Liver (tissue), 9 donors: ENCODE data around the gene API5. TPM values are rescaled to one million over a fixed set of nuclear protein-coding genes. Genes with fewer than 3 reads are reported as not detected.

Experiments used
- DNase-seq: peaks from one replicate; pipeline ENCODE4 v3.0.0-alpha.2; 2017; ENCODE audit warnings: low spot score
- H3K27ac ChIP-seq, 2 donors: one replicate each; pipeline ENCODE4 v1.7.0; 2013; ENCODE audit warnings: inconsistent platforms in 2 of 2, low read length in 2 of 2, control low read depth in 1 of 2, low read depth in 1 of 2, mild to moderate bottlenecking in 1 of 2
- H3K27me3 ChIP-seq, 4 donors: one replicate each; pipeline versions ENCODE4 v1.6.1 to v1.7.0; 2013; ENCODE audit warnings: low read length in 3 of 4, inconsistent platforms in 1 of 4, mild to moderate bottlenecking in 1 of 4, moderate library complexity in 1 of 4; ENCODE audit not compliant: control insufficient read depth in 4 of 4, insufficient read depth in 4 of 4
- H3K36me3 ChIP-seq, 4 donors: one replicate each; pipeline versions ENCODE4 v1.6.1 to v1.7.0; 2013; ENCODE audit warnings: low read length in 3 of 4, mild to moderate bottlenecking in 3 of 4, low read depth in 1 of 4, moderate library complexity in 1 of 4; ENCODE audit not compliant: control insufficient read depth in 4 of 4, insufficient read depth in 3 of 4
- H3K4me1 ChIP-seq, 4 donors: one replicate each; pipeline versions ENCODE4 v1.6.1 to v1.7.0; 2013; ENCODE audit warnings: low read length in 3 of 4, mild to moderate bottlenecking in 3 of 4, moderate library complexity in 1 of 4; ENCODE audit not compliant: control insufficient read depth in 4 of 4, insufficient read depth in 4 of 4
- H3K4me3 ChIP-seq, 3 donors: one replicate each; pipeline versions ENCODE4 v1.6.1 to v1.7.0; 2013; ENCODE audit warnings: low read length in 3 of 3, control low read depth in 1 of 3, low read depth in 1 of 3, mild to moderate bottlenecking in 1 of 3
- H3K9ac ChIP-seq, 2 donors: one replicate each; pipeline ENCODE4 v1.7.0; 2013; ENCODE audit warnings: low read length in 2 of 2, mild to moderate bottlenecking in 2 of 2, moderate library complexity in 2 of 2, control low read depth in 1 of 2, low read depth in 1 of 2
- H3K9me3 ChIP-seq, 4 donors: one replicate each; pipeline versions ENCODE4 v1.6.1 to v1.7.0; 2013; ENCODE audit warnings: low read length in 3 of 4; ENCODE audit not compliant: control insufficient read depth in 4 of 4
- EGR1 ChIP-seq, 2 donors: IDR thresholded peaks; 2 replicates each; pipeline ENCODE4 v1.6.1; 2016 to 2018; ENCODE audit warnings: antibody characterized with exemption in 2 of 2, low read depth in 2 of 2
- FOXA1 ChIP-seq: IDR thresholded peaks from 2 replicates; pipeline ENCODE4 v1.6.1; 2016; ENCODE audit warnings: antibody characterized with exemption
- FOXA2 ChIP-seq: IDR thresholded peaks from 2 replicates; pipeline ENCODE4 v1.6.1; 2016; ENCODE audit warnings: antibody characterized with exemption
- GABPA ChIP-seq, 2 donors: IDR thresholded peaks in 1 of 2; conservative IDR thresholded peaks in 1 of 2; 2 replicates each; pipeline ENCODE4 v1.6.1; 2016; ENCODE audit warnings: antibody characterized with exemption in 2 of 2, mild to moderate bottlenecking in 1 of 2, moderate library complexity in 1 of 2
- HNF4A ChIP-seq, 2 donors: conservative IDR thresholded peaks; 2 replicates each; pipeline ENCODE4 v1.6.1; 2016; ENCODE audit warnings: antibody characterized with exemption in 2 of 2, mild to moderate bottlenecking in 2 of 2
- HNF4G ChIP-seq: IDR thresholded peaks from 2 replicates; pipeline ENCODE4 v1.6.1; 2016; ENCODE audit warnings: antibody characterized with exemption
- JUND ChIP-seq, 2 donors: IDR thresholded peaks; 2 replicates each; pipeline ENCODE4 v1.6.1; 2016; ENCODE audit warnings: antibody characterized with exemption in 2 of 2
- NR2F2 ChIP-seq: IDR thresholded peaks from 2 replicates; pipeline ENCODE4 v1.6.1; 2016; ENCODE audit warnings: antibody characterized with exemption
- RAD21 ChIP-seq, 2 donors: IDR thresholded peaks; 2 replicates each; pipeline ENCODE4 v1.6.1; 2016; ENCODE audit warnings: antibody characterized with exemption in 2 of 2, mild to moderate bottlenecking in 2 of 2
- RXRA ChIP-seq, 2 donors: IDR thresholded peaks; 2 replicates each; pipeline ENCODE4 v1.6.1; 2017 to 2018; ENCODE audit warnings: antibody characterized with exemption in 2 of 2, mild to moderate bottlenecking in 1 of 2
- SP1 ChIP-seq: IDR thresholded peaks from 2 replicates; pipeline ENCODE4 v1.6.1; 2018; ENCODE audit warnings: antibody characterized with exemption, mild to moderate bottlenecking
- TAF1 ChIP-seq: conservative IDR thresholded peaks from 2 replicates; pipeline ENCODE4 v1.6.1; 2016; ENCODE audit warnings: antibody characterized with exemption, mild to moderate bottlenecking
- YY1 ChIP-seq: IDR thresholded peaks from 2 replicates; pipeline ENCODE4 v1.6.1; 2016; ENCODE audit warnings: antibody characterized with exemption, mild to moderate bottlenecking
- WGBS: extraction: QIAGEN DNeasy Blood & Tissue Kit; methylation state at CpG from one replicate; pipeline ENCODE4 v1.1.7; 2013; 5-methylcytosine and 5-hydroxymethylcytosine counted together
- polyA plus RNA-seq, 2 donors: library from polyadenylated mRNA; stranded (reverse) in 1 of 2; unstranded in 1 of 2; fragments of 200-250 nt in 1 of 2; fragments of >200 nt in 1 of 2; fragmentation: Nextera tagmentation in 1 of 2; extraction: Ambion mirVana in 1 of 2; gene quantifications; one replicate each; pipeline versions ENCODE4 v1.2.1 to v1.2.3, GENCODE V29; 2013 to 2015
- total RNA-seq, 2 donors: library from RNA; depleted of rRNA; stranded (reverse); fragments of >200 nt; gene quantifications; one replicate each; pipeline ENCODE4 v1.2.3, GENCODE V29; 2014
- TF ChIP-seq, protein P1 (sequence below): IDR thresholded peaks from 2 replicates; pipeline ENCODE4 v1.6.1; 2016; ENCODE audit warnings: antibody characterized with exemption, mild to moderate bottlenecking
- TF ChIP-seq, protein P2 (sequence below): IDR thresholded peaks from 2 replicates; pipeline ENCODE4 v1.6.1; 2016; ENCODE audit warnings: antibody characterized with exemption
- TF ChIP-seq, protein P3 (sequence below): IDR thresholded peaks from 2 replicates; pipeline ENCODE4 v1.6.1; 2016; ENCODE audit warnings: antibody characterized with exemption
- TF ChIP-seq, protein P4 (sequence below): fragments of 150-350 bp; IDR thresholded peaks from 2 replicates; pipeline ENCODE4 v1.5.1; 2017; ENCODE audit warnings: improper control_type of control experiment, low read depth, low read length; ENCODE audit not compliant: missing input control
- TF ChIP-seq, protein P5 (sequence below): IDR thresholded peaks from 2 replicates; pipeline ENCODE4 v1.6.1; 2016; ENCODE audit warnings: antibody characterized with exemption
- donor health status: healthy.
- donor health status: healthy.
- donor health status: healthy.
- donor health status: healthy.
- donor health status: healthy.

API5 gene
- total and polyA plus RNA-seq, 4 donors = 23.0 to 61.6 (median 34.2) TPM

DNA sequence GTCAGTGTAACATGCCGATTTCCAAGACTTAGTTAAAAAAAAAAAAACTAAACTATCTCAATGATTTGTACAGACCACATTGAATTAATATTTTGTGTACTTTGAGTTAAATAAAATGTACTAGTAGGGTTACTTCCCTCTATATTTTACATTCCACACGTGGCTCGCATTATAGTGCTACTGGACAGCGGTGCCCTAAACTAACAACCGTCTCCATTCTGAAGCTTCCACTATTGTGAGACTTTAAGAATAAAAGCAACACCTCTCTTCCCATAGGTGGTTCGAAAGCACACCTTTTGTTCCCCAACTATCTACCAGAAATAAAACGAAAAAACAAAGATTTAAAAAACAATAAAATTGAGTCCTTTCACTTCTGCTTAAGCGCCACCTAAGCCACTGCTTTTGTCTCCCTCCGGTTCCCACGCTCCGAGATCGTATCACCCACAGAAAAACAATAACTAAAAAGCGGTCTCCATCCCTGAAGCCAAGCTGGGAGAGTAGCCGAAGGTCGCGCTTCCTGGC lies 46.5 kb downstream of the API5 start:
- TF ChIP-seq, protein P1, sequence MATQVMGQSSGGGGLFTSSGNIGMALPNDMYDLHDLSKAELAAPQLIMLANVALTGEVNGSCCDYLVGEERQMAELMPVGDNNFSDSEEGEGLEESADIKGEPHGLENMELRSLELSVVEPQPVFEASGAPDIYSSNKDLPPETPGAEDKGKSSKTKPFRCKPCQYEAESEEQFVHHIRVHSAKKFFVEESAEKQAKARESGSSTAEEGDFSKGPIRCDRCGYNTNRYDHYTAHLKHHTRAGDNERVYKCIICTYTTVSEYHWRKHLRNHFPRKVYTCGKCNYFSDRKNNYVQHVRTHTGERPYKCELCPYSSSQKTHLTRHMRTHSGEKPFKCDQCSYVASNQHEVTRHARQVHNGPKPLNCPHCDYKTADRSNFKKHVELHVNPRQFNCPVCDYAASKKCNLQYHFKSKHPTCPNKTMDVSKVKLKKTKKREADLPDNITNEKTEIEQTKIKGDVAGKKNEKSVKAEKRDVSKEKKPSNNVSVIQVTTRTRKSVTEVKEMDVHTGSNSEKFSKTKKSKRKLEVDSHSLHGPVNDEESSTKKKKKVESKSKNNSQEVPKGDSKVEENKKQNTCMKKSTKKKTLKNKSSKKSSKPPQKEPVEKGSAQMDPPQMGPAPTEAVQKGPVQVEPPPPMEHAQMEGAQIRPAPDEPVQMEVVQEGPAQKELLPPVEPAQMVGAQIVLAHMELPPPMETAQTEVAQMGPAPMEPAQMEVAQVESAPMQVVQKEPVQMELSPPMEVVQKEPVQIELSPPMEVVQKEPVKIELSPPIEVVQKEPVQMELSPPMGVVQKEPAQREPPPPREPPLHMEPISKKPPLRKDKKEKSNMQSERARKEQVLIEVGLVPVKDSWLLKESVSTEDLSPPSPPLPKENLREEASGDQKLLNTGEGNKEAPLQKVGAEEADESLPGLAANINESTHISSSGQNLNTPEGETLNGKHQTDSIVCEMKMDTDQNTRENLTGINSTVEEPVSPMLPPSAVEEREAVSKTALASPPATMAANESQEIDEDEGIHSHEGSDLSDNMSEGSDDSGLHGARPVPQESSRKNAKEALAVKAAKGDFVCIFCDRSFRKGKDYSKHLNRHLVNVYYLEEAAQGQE = peak; percentile 94
- TF ChIP-seq FOXA2 (no peak), TAF1 (peak; percentile 34), NR2F2 (peak; percentile 44)
- no peak for DNase-seq
- peaks cover 8 to 25% (median 18%) of the 10 kb centered on the region in 4 donors for H3K4me1 ChIP-seq
- 14% methylated on average over 16 of the region's 16 CpGs for whole genome bisulfite sequencing
- peaks cover 0 to 5% (median 0%) of the 10 kb centered on the region in 4 donors for H3K36me3 ChIP-seq
- H3K27ac ChIP-seq = peak overlapping the region in 1 of 2 donors; percentile 84
- H3K9me3 ChIP-seq = no peaks in the 10 kb centered on the region
- H3K9ac ChIP-seq = peak overlapping the region; percentile 4 to 79
- H3K27me3 ChIP-seq = no peaks in the 10 kb centered on the region
- H3K4me3 ChIP-seq = peak overlapping the region; percentile 61 to 96 (median 80)

DNA sequence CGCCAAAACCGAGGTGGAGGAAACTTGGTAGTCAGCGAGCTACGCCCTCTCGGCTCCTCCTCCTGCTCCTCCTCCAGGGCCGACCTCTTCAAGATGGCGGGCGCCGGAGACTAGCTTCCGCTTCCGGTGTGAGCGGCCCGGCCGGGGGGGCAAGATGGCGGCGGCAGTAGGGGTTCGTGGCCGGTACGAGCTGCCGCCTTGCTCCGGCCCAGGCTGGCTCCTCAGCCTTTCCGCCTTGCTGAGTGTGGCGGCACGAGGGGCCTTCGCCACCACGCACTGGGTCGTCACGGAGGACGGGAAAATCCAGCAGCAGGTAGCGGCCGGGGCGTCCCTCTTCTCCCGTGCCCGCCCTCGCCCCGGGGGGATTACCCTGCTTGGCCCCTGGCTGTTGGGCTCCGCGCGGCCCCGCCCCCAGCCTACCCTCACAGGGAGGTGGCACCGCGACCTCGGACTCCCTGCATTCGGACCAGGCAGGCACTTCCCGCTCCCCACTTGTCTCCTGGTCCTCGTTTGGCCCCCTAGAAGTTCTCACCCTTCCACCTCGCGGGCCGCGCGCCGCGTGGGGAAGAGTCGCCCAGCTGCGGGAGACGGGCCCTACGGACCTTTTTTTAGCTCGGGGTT lies 47.1 kb downstream of the API5 start, which contains the start of gene TTC17:
TSS of gene TTC17 (plus strand) at position 120 of the 621 bp plus-strand sequence. CDS start at position 155, 35 bp downstream.
- Histone ChIP-seq H3K4me3 (peak within 1 kb of the TSS; percentile 61 to 96 (median 80)), H3K36me3 (peaks cover 0 to 5% (median 0%) of the 10 kb centered on the region in 4 donors), H3K9me3 (no peaks in the 10 kb centered on the region), H3K27ac (peak within 1 kb of the TSS; percentile 84 to 87), H3K9ac (peak within 1 kb of the TSS; percentile 79 to 83), H3K4me1 (peaks cover 8 to 25% (median 18%) of the 10 kb centered on the region in 4 donors), H3K27me3 (no peaks in the 10 kb centered on the region)
- peak; percentile 92 for DNase-seq
- WGBS = under 1% methylated on average over 58 of the region's 58 CpGs
- TF ChIP-seq, protein P2, sequence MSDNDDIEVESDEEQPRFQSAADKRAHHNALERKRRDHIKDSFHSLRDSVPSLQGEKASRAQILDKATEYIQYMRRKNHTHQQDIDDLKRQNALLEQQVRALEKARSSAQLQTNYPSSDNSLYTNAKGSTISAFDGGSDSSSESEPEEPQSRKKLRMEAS = peak; percentile 36
- no peak for TF ChIP-seq FOXA2
- no peak for TF ChIP-seq NR2F2
- TF ChIP-seq HNF4A (conservative IDR thresholded peaks at IDR 0.05) = peak in 1 of 2 donors; percentile 42
- TF ChIP-seq GABPA (IDR thresholded peaks at IDR 0.05 in 1 of 2, conservative IDR thresholded peaks at IDR 0.05 in 1 of 2) = peak; percentile 94 to 98
- TF ChIP-seq, protein P3, sequence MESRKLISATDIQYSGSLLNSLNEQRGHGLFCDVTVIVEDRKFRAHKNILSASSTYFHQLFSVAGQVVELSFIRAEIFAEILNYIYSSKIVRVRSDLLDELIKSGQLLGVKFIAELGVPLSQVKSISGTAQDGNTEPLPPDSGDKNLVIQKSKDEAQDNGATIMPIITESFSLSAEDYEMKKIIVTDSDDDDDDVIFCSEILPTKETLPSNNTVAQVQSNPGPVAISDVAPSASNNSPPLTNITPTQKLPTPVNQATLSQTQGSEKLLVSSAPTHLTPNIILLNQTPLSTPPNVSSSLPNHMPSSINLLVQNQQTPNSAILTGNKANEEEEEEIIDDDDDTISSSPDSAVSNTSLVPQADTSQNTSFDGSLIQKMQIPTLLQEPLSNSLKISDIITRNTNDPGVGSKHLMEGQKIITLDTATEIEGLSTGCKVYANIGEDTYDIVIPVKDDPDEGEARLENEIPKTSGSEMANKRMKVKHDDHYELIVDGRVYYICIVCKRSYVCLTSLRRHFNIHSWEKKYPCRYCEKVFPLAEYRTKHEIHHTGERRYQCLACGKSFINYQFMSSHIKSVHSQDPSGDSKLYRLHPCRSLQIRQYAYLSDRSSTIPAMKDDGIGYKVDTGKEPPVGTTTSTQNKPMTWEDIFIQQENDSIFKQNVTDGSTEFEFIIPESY = peak; percentile 32
- no peak for TF ChIP-seq FOXA1
- peak; percentile 100 for TF ChIP-seq YY1
- no peak for TF ChIP-seq HNF4G
- TF ChIP-seq, protein P1 = no peak
- TF ChIP-seq, protein P4, sequence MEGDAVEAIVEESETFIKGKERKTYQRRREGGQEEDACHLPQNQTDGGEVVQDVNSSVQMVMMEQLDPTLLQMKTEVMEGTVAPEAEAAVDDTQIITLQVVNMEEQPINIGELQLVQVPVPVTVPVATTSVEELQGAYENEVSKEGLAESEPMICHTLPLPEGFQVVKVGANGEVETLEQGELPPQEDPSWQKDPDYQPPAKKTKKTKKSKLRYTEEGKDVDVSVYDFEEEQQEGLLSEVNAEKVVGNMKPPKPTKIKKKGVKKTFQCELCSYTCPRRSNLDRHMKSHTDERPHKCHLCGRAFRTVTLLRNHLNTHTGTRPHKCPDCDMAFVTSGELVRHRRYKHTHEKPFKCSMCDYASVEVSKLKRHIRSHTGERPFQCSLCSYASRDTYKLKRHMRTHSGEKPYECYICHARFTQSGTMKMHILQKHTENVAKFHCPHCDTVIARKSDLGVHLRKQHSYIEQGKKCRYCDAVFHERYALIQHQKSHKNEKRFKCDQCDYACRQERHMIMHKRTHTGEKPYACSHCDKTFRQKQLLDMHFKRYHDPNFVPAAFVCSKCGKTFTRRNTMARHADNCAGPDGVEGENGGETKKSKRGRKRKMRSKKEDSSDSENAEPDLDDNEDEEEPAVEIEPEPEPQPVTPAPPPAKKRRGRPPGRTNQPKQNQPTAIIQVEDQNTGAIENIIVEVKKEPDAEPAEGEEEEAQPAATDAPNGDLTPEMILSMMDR = no peak
- TF ChIP-seq RAD21 (IDR thresholded peaks at IDR 0.05) = peak in 1 of 2 donors; percentile 38
- peak; percentile 34 to 35 for TF ChIP-seq RXRA (IDR thresholded peaks at IDR 0.05)
- peak; percentile 21 to 46 for TF ChIP-seq JUND (IDR thresholded peaks at IDR 0.05)
- TF ChIP-seq, protein P5, sequence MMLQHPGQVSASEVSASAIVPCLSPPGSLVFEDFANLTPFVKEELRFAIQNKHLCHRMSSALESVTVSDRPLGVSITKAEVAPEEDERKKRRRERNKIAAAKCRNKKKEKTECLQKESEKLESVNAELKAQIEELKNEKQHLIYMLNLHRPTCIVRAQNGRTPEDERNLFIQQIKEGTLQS = no peak
- TF ChIP-seq SP1 = peak; percentile 35
- no peak for TF ChIP-seq TAF1
- no peak for TF ChIP-seq EGR1 (IDR thresholded peaks at IDR 0.05; ENCODE audit: low read depth in 2 of 2)
